Muscle of leg (tissue), 11 donors: ENCODE data around the gene UBE4A. TPM values are rescaled to one million over a fixed set of nuclear protein-coding genes. Genes with fewer than 3 reads are reported as not detected.

Experiments used
- DNase-seq: peaks from one replicate; pipeline ENCODE4 v3.0.0; 2013
- H3K27ac ChIP-seq: one replicate; pipeline ENCODE4 v1.5.1; 2013; ENCODE audit warnings: mild to moderate bottlenecking, low read length, control low read depth
- H3K27me3 ChIP-seq: one replicate; pipeline ENCODE4 v1.6.1; 2013; ENCODE audit warnings: low read length; ENCODE audit not compliant: control insufficient read depth, insufficient read depth
- H3K36me3 ChIP-seq: one replicate; pipeline ENCODE4 v1.6.1; 2013; ENCODE audit warnings: low read length; ENCODE audit not compliant: control insufficient read depth, insufficient read depth
- H3K4me1 ChIP-seq: one replicate; pipeline ENCODE4 v1.6.1; 2013; ENCODE audit warnings: low read length; ENCODE audit not compliant: control insufficient read depth, insufficient read depth
- H3K4me3 ChIP-seq: one replicate; pipeline ENCODE4 v1.5.1; 2013; ENCODE audit warnings: low read length, control low read depth
- H3K9me3 ChIP-seq: replicated peaks from 2 replicates; pipeline ENCODE4 v1.6.1; 2013; ENCODE audit warnings: low read depth, low read length; ENCODE audit not compliant: control insufficient read depth
- WGBS: methylation state at CpG from one replicate; pipeline ENCODE4 v1.1.5; 2013; ENCODE audit warnings: missing lambda C conversion rate; ENCODE audit not compliant: insufficient coverage; 5-methylcytosine and 5-hydroxymethylcytosine counted together
- polyA plus RNA-seq, 8 donors: library from polyadenylated mRNA; unstranded; fragments of 120-200 nt; gene quantifications; one replicate each; pipeline versions ENCODE4 v1.2.1 to v1.2.3, GENCODE V29; 2013; ENCODE audit warnings: inconsistent platforms in 1 of 8, low replicate concordance in 1 of 8; ENCODE audit not compliant: insufficient read length in 8 of 8, insufficient read depth in 1 of 8
- total RNA-seq: library from RNA; stranded (reverse); fragments of 120-200 nt; gene quantifications from one replicate; pipeline ENCODE4 v1.2.4, GENCODE V29; 2013

Gene UBE4A
- total and polyA plus RNA-seq, 9 donors: 15.5 to 27.3 (median 19.2) TPM

DNA sequence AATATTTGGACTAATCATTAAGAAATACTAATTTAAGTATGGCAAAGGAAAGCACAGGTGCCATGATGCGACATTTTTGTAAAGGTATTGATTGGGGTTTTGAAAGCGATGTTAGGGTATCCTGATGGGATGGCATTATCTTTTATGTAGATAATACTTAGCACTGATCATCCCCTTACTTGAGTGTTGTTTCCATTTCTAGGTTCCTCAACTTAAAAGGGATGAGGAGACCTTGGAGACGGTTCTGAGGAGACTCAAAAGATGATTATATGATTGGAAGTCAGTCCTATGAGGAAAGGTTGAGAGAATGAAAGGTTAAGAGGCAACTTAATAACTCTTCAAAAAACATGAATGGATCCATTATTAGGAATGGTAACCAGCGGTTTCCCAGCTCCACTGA, 88.0 kb downstream of the UBE4A start:
- Histone ChIP-seq H3K36me3 (peaks cover 6% of the 10 kb centered on the region), H3K9me3 (no peaks in the 10 kb centered on the region), H3K27me3 (no peaks in the 10 kb centered on the region), H3K27ac (no peak overlapping the region), H3K4me1 (no peaks in the 10 kb centered on the region), H3K4me3 (no peak overlapping the region)
- WGBS: 80% methylated on average over 1 of the region's 4 CpGs
- no peak for DNase-seq

DNA sequence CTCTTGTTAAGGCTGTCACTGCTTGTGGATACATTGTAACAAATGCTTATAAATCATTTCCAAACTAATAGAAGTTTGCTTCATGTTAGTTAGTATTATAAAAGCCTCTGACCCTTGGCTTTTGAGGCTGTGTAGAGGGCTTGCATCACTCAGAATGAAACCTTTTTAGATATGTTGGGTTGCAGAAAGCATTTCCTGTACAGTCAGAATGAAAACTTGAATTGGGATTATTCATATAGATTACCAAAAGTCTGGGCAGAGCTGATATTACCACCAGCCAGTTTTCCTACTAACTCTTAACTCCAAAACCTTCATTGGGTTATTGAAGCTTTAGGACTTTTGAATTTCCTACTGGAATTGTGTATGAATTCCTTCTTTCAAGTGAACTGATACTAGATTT, 88.9 kb downstream of the UBE4A start:
- Histone ChIP-seq H3K4me1 (no peaks in the 10 kb centered on the region), H3K9me3 (no peaks in the 10 kb centered on the region), H3K4me3 (no peak overlapping the region), H3K27ac (no peak overlapping the region), H3K36me3 (peaks cover 6% of the 10 kb centered on the region), H3K27me3 (no peaks in the 10 kb centered on the region)
- DNase-seq: no peak

Other genes with a start within 250 kb of the UBE4A start
- 2.4 TPM for gene SCN4B, start 206.8 kb upstream of the UBE4A start, total RNA-seq
- gene SCN4B, start 206.8 kb upstream of the UBE4A start, polyA plus RNA-seq: 1 to 10 TPM; 2.8 to 5.1 (median 4.1) TPM
- gene SCN2B, start 183.0 kb upstream of the UBE4A start, total RNA-seq: 4.2 TPM
- gene SCN2B, start 183.0 kb upstream of the UBE4A start, polyA plus RNA-seq: 1 to 10 TPM; 2.1 to 5.4 (median 4.4) TPM
- gene JAML, start 134.6 kb upstream of the UBE4A start, total RNA-seq: 2.5 TPM
- gene JAML, start 134.6 kb upstream of the UBE4A start, polyA plus RNA-seq: 1 to 10 TPM; 1.2 to 5.3 (median 2.2) TPM
- 0.53 TPM for gene MPZL3, start 107.2 kb upstream of the UBE4A start, total RNA-seq
- 1 to 10 TPM in 2 of 8 donors, under 1 TPM in 6; 0.41 to 1.7 (median 0.77) TPM for gene MPZL3, start 107.2 kb upstream of the UBE4A start, polyA plus RNA-seq
- 0.40 TPM for gene MPZL2, start 95.3 kb upstream of the UBE4A start, total RNA-seq
- 1 to 10 TPM in 3 of 8 donors, under 1 TPM in 5; 0.54 to 6.9 (median 0.93) TPM for gene MPZL2, start 95.3 kb upstream of the UBE4A start, polyA plus RNA-seq
- gene CD3E, start 54.9 kb upstream of the UBE4A start, total RNA-seq: 0.13 TPM
- gene CD3E, start 54.9 kb upstream of the UBE4A start, polyA plus RNA-seq: under 1 TPM; 0.25 to 0.64 (median 0.35) TPM
- gene CD3D, start 16.9 kb upstream of the UBE4A start, total RNA-seq: 0.18 TPM
- gene CD3D, start 16.9 kb upstream of the UBE4A start, polyA plus RNA-seq: under 1 TPM in 4 of 8 donors, not detected in 4; 0.29 to 0.74 (median 0.41) TPM
- gene CD3G, start 15.3 kb upstream of the UBE4A start, total RNA-seq: 0.13 TPM
- gene CD3G, start 15.3 kb upstream of the UBE4A start, polyA plus RNA-seq: under 1 TPM in 7 of 8 donors, not detected in 1; 0.04 to 0.37 (median 0.13) TPM
- gene ATP5MG, start 42.0 kb downstream of the UBE4A start, total RNA-seq: 256 TPM
- gene ATP5MG, start 42.0 kb downstream of the UBE4A start, polyA plus RNA-seq: 100 to 1,000 TPM; 384 to 442 (median 421) TPM
- 27.2 TPM for gene KMT2A, start 76.9 kb downstream of the UBE4A start, total RNA-seq
- 10 to 100 TPM; 20.9 to 32.0 (median 26.3) TPM for gene KMT2A, start 76.9 kb downstream of the UBE4A start, polyA plus RNA-seq
- gene TTC36, start 167.9 kb downstream of the UBE4A start, total RNA-seq: 1.1 TPM
- 1 to 10 TPM; 1.2 to 3.2 (median 2.3) TPM for gene TTC36, start 167.9 kb downstream of the UBE4A start, polyA plus RNA-seq
- gene TMEM25, start 171.6 kb downstream of the UBE4A start, total RNA-seq: 14.2 TPM
- 10 to 100 TPM; 15.3 to 22.0 (median 16.5) TPM for gene TMEM25, start 171.6 kb downstream of the UBE4A start, polyA plus RNA-seq
- 19.9 TPM for gene IFT46, start 206.3 kb downstream of the UBE4A start, total RNA-seq
- gene IFT46, start 206.3 kb downstream of the UBE4A start, polyA plus RNA-seq: 10 to 100 TPM; 13.7 to 22.2 (median 19.1) TPM
- 86.4 TPM for gene ARCN1, start 212.8 kb downstream of the UBE4A start, total RNA-seq
- gene ARCN1, start 212.8 kb downstream of the UBE4A start, polyA plus RNA-seq: 100 to 1,000 TPM; 113 to 182 (median 134) TPM
- gene PHLDB1, start 248.0 kb downstream of the UBE4A start, total RNA-seq: 52.5 TPM
- 100 to 1,000 TPM in 2 of 8 donors, 10 to 100 TPM in 6; 76.2 to 125 (median 95.5) TPM for gene PHLDB1, start 248.0 kb downstream of the UBE4A start, polyA plus RNA-seq